ENCODE data around the gene KCNJ4. TPM values are rescaled to one million over a fixed set of nuclear protein-coding genes. Genes with fewer than 3 reads are reported as not detected.

Gene KCNJ4
- total RNA-seq, 4 donors from 2014 or later: not detected

- Histone ChIP-seq H3K4me1 (peaks cover 0 to 12% (median 0%) of the 10 kb centered on the region in 4 donors), H3K27me3 (no peaks in the 10 kb centered on the region), H3K9me3 (no peaks in the 10 kb centered on the region), H3K27ac (no peak overlapping the region), H3K4me3 (no peak overlapping the region), H3K36me3 (peaks cover 0 to 99% (median 10%) of the 10 kb centered on the region in 3 donors)
- peak in 1 of 3 donors; percentile 28 for DNase-seq
- TF ChIP-seq POLR2A (IDR thresholded peaks at IDR 0.05) (no peak), CTCF (IDR thresholded peaks at IDR 0.05) (no peak)
Observed at GRCh38 chr22:38489142-38489541, 34.1 kb upstream of the KCNJ4 start.

- TF ChIP-seq CTCF (IDR thresholded peaks at IDR 0.05): no peak
- TF ChIP-seq POLR2A (IDR thresholded peaks at IDR 0.05): no peak
- peaks cover 0 to 99% (median 5%) of the 10 kb centered on the region in 3 donors for H3K36me3 ChIP-seq
- H3K9me3 ChIP-seq: no peaks in the 10 kb centered on the region
- no peak overlapping the region for H3K27ac ChIP-seq
- peaks cover 0 to 12% (median 0%) of the 10 kb centered on the region in 4 donors for H3K4me1 ChIP-seq
- H3K4me3 ChIP-seq: no peak overlapping the region
- no peaks in the 10 kb centered on the region for H3K27me3 ChIP-seq
- peak in 1 of 3 donors; percentile 16 for DNase-seq
Observed at GRCh38 chr22:38487946-38488345, 32.9 kb upstream of the KCNJ4 start.

- peaks cover 0 to 5% (median 0%) of the 10 kb centered on the region in 4 donors for H3K4me1 ChIP-seq
- no peak for DNase-seq
- H3K36me3 ChIP-seq: peaks cover 0 to 100% (median 0%) of the 10 kb centered on the region in 3 donors
- H3K27me3 ChIP-seq: no peaks in the 10 kb centered on the region
- no peak overlapping the region for H3K27ac ChIP-seq
- TF ChIP-seq CTCF (IDR thresholded peaks at IDR 0.05) (no peak), POLR2A (IDR thresholded peaks at IDR 0.05) (no peak)
- H3K9me3 ChIP-seq: no peaks in the 10 kb centered on the region
- no peak overlapping the region for H3K4me3 ChIP-seq
Observed at GRCh38 chr22:38485783-38486182, 30.8 kb upstream of the KCNJ4 start.

GRCh38 chr22:38484244-38484643 lies 29.2 kb upstream of the KCNJ4 start:
- Histone ChIP-seq H3K4me1 (no peaks in the 10 kb centered on the region), H3K4me3 (no peak overlapping the region), H3K36me3 (peaks cover 0 to 94% (median 0%) of the 10 kb centered on the region in 3 donors), H3K27me3 (no peaks in the 10 kb centered on the region), H3K9me3 (no peaks in the 10 kb centered on the region), H3K27ac (no peak overlapping the region)
- no peak for DNase-seq
- TF ChIP-seq POLR2A (IDR thresholded peaks at IDR 0.05) (no peak), CTCF (IDR thresholded peaks at IDR 0.05) (no peak)

GRCh38 chr22:38482662-38483308 lies 27.8 kb upstream of the KCNJ4 start:
- no peaks in the 10 kb centered on the region for H3K27me3 ChIP-seq
- H3K4me1 ChIP-seq: no peaks in the 10 kb centered on the region
- H3K4me3 ChIP-seq: no peak overlapping the region
- H3K36me3 ChIP-seq: peaks cover 0 to 81% (median 0%) of the 10 kb centered on the region in 3 donors
- no peak for TF ChIP-seq POLR2A (IDR thresholded peaks at IDR 0.05)
- no peak for TF ChIP-seq CTCF (IDR thresholded peaks at IDR 0.05)
- no peak overlapping the region for H3K27ac ChIP-seq
- H3K9me3 ChIP-seq: no peaks in the 10 kb centered on the region
- DNase-seq: no peak

All from Peyer's patch (tissue), 4 donors.